ENCODE data around the gene ZC3H12C. TPM values are rescaled to one million over a fixed set of nuclear protein-coding genes. Genes with fewer than 3 reads are reported as not detected.

The ZC3H12C gene
- total RNA-seq, 2 donors from 2014 or later: 0.38 to 1.4 TPM

GRCh38 chr11:110126936-110127335 is 33.7 kb downstream of the ZC3H12C start:
- no peaks in the 10 kb centered on the region for H3K36me3 Mint-ChIP-seq
- no peak overlapping the region for H3K27ac Mint-ChIP-seq
- H3K27me3 Mint-ChIP-seq: peaks cover 13 to 28% of the 10 kb centered on the region in 2 donors
- DNase-seq (ENCODE audit: low spot score) (no peak), ATAC-seq (no peak)
- H3K4me3 Mint-ChIP-seq: no peak overlapping the region
- H3K9me3 Mint-ChIP-seq: no peaks in the 10 kb centered on the region
- H3K4me1 Mint-ChIP-seq (ENCODE audit: low read depth in 2 of 2): no peaks in the 10 kb centered on the region

GRCh38 chr11:110128161-110128560 is 35.0 kb downstream of the ZC3H12C start:
- Mint-ChIP-seq H3K27ac (no peak overlapping the region), H3K36me3 (no peaks in the 10 kb centered on the region), H3K4me1 (ENCODE audit: low read depth in 2 of 2) (no peaks in the 10 kb centered on the region), H3K27me3 (peaks cover 13 to 28% of the 10 kb centered on the region in 2 donors), H3K9me3 (no peaks in the 10 kb centered on the region), H3K4me3 (no peak overlapping the region)
- ATAC-seq: no peak
- DNase-seq (ENCODE audit: low spot score): no peak

GRCh38 chr11:110130642-110131238 is 37.5 kb downstream of the ZC3H12C start:
- DNase-seq (ENCODE audit: low spot score) (no peak), ATAC-seq (no peak)
- Mint-ChIP-seq H3K9me3 (no peaks in the 10 kb centered on the region), H3K4me3 (no peak overlapping the region), H3K4me1 (ENCODE audit: low read depth in 2 of 2) (no peaks in the 10 kb centered on the region), H3K27me3 (peaks cover 3 to 20% of the 10 kb centered on the region in 2 donors), H3K27ac (no peak overlapping the region), H3K36me3 (no peaks in the 10 kb centered on the region)

- Mint-ChIP-seq H3K27ac (no peak overlapping the region), H3K9me3 (no peaks in the 10 kb centered on the region), H3K4me1 (ENCODE audit: low read depth in 2 of 2) (no peaks in the 10 kb centered on the region), H3K27me3 (peaks cover 3 to 20% of the 10 kb centered on the region in 2 donors), H3K4me3 (no peak overlapping the region), H3K36me3 (no peaks in the 10 kb centered on the region)
- DNase-seq (ENCODE audit: low spot score) (no peak), ATAC-seq (no peak)
Observed at GRCh38 chr11:110131386-110132123, 38.4 kb downstream of the ZC3H12C start.

- H3K4me3 Mint-ChIP-seq: no peak overlapping the region
- no peaks in the 10 kb centered on the region for H3K9me3 Mint-ChIP-seq
- H3K27me3 Mint-ChIP-seq: peaks cover 3 to 20% of the 10 kb centered on the region in 2 donors
- no peaks in the 10 kb centered on the region for H3K36me3 Mint-ChIP-seq
- H3K27ac Mint-ChIP-seq: no peak overlapping the region
- no peak for DNase-seq (ENCODE audit: low spot score)
- H3K4me1 Mint-ChIP-seq (ENCODE audit: low read depth in 2 of 2): no peaks in the 10 kb centered on the region
- ATAC-seq: no peak
Observed at GRCh38 chr11:110133160-110133559, 40.0 kb downstream of the ZC3H12C start.

GRCh38 chr11:110134110-110134509 is 40.9 kb downstream of the ZC3H12C start:
- H3K4me3 Mint-ChIP-seq: no peak overlapping the region
- H3K27me3 Mint-ChIP-seq: peaks cover 3 to 20% of the 10 kb centered on the region in 2 donors
- H3K9me3 Mint-ChIP-seq: no peaks in the 10 kb centered on the region
- ATAC-seq (no peak), DNase-seq (ENCODE audit: low spot score) (no peak)
- H3K4me1 Mint-ChIP-seq (ENCODE audit: low read depth in 2 of 2): no peaks in the 10 kb centered on the region
- H3K36me3 Mint-ChIP-seq: no peaks in the 10 kb centered on the region
- H3K27ac Mint-ChIP-seq: no peak overlapping the region

- H3K9me3 Mint-ChIP-seq: no peaks in the 10 kb centered on the region
- no peaks in the 10 kb centered on the region for H3K4me1 Mint-ChIP-seq (ENCODE audit: low read depth in 2 of 2)
- DNase-seq (ENCODE audit: low spot score) (no peak), ATAC-seq (no peak)
- no peaks in the 10 kb centered on the region for H3K36me3 Mint-ChIP-seq
- no peak overlapping the region for H3K4me3 Mint-ChIP-seq
- H3K27me3 Mint-ChIP-seq: peaks cover 5 to 14% of the 10 kb centered on the region in 2 donors
- no peak overlapping the region for H3K27ac Mint-ChIP-seq
Observed at GRCh38 chr11:110141812-110142211, 48.6 kb downstream of the ZC3H12C start.

GRCh38 chr11:110147962-110148709 is 54.9 kb downstream of the ZC3H12C start:
- Mint-ChIP-seq H3K4me3 (no peak overlapping the region), H3K36me3 (no peaks in the 10 kb centered on the region), H3K27ac (no peak overlapping the region), H3K27me3 (peaks cover 8 to 13% of the 10 kb centered on the region in 2 donors), H3K9me3 (no peaks in the 10 kb centered on the region), H3K4me1 (ENCODE audit: low read depth in 2 of 2) (no peaks in the 10 kb centered on the region)
- no peak for DNase-seq (ENCODE audit: low spot score)
- no peak for ATAC-seq

GRCh38 chr11:110148775-110149744 is 55.9 kb downstream of the ZC3H12C start:
- Mint-ChIP-seq H3K9me3 (no peaks in the 10 kb centered on the region), H3K4me1 (ENCODE audit: low read depth in 2 of 2) (no peaks in the 10 kb centered on the region), H3K27me3 (peaks cover 8 to 13% of the 10 kb centered on the region in 2 donors), H3K36me3 (no peaks in the 10 kb centered on the region), H3K4me3 (no peak overlapping the region), H3K27ac (no peak overlapping the region)
- ATAC-seq: peak in 1 of 2 donors; percentile 63
- DNase-seq (ENCODE audit: low spot score): no peak

- H3K4me3 Mint-ChIP-seq: no peak overlapping the region
Observed at GRCh38 chr11:110152199-110152598, 59.0 kb downstream of the ZC3H12C start.

GRCh38 chr11:110153474-110153873 is 60.3 kb downstream of the ZC3H12C start:
- no peaks in the 10 kb centered on the region for H3K9me3 Mint-ChIP-seq

More at GRCh38 chr11:110152199-110152598, 59.0 kb downstream of the ZC3H12C start:
- DNase-seq (ENCODE audit: low spot score): no peak
- Mint-ChIP-seq H3K4me1 (ENCODE audit: low read depth in 2 of 2) (no peaks in the 10 kb centered on the region), H3K27ac (no peak overlapping the region), H3K27me3 (peaks cover 5 to 6% of the 10 kb centered on the region in 2 donors), H3K36me3 (no peaks in the 10 kb centered on the region), H3K9me3 (no peaks in the 10 kb centered on the region)
- ATAC-seq: no peak

GRCh38 chr11:110156503-110156902 is 63.3 kb downstream of the ZC3H12C start:
- Mint-ChIP-seq H3K36me3 (no peaks in the 10 kb centered on the region), H3K4me1 (ENCODE audit: low read depth in 2 of 2) (no peaks in the 10 kb centered on the region), H3K27ac (no peak overlapping the region), H3K27me3 (peaks cover 9 to 11% of the 10 kb centered on the region in 2 donors), H3K9me3 (no peaks in the 10 kb centered on the region), H3K4me3 (no peak overlapping the region)
- ATAC-seq (no peak), DNase-seq (ENCODE audit: low spot score) (no peak)

More at GRCh38 chr11:110153474-110153873, 60.3 kb downstream of the ZC3H12C start:
- H3K4me3 Mint-ChIP-seq: no peak overlapping the region
- H3K4me1 Mint-ChIP-seq (ENCODE audit: low read depth in 2 of 2): no peaks in the 10 kb centered on the region
- no peak for DNase-seq (ENCODE audit: low spot score)
- no peaks in the 10 kb centered on the region for H3K36me3 Mint-ChIP-seq
- ATAC-seq: no peak
- H3K27ac Mint-ChIP-seq: no peak overlapping the region
- peaks cover 9 to 11% of the 10 kb centered on the region in 2 donors for H3K27me3 Mint-ChIP-seq

Data from natural killer cell treated with Interleukin-12 subunit alpha and Interleukin-12 subunit beta and Interleukin-15 and Interleukin-18, amount 100 ng/mL, for 72 hours (primary cell).